Stimulated activated naive CD4-positive, alpha-beta T cell (primary cell): Measurements from ENCODE around the gene AOC1.

ENCODE experiments used
- DNase-seq, 6 experiments: peaks; one replicate each; lab custom pipeline; 2025; lab: John Stamatoyannopoulos, UW

The AOC1 gene

GRCh38 chr7:150857276-150858055, 5.1 kb downstream of the AOC1 start:
- DNase-seq: no peak

GRCh38 chr7:150858236-150859197, 6.2 kb downstream of the AOC1 start:
- DNase-seq: no peak

- no peak for DNase-seq
These were observed 8.1 kb downstream of the AOC1 start for GRCh38 chr7:150860291-150860977.

- DNase-seq: no peak
These were observed 8.6 kb downstream of the AOC1 start for GRCh38 chr7:150860978-150861295.

- no peak for DNase-seq
These were observed 10.0 kb downstream of the AOC1 start for GRCh38 chr7:150862356-150862755.

GRCh38 chr7:150863946-150864345, 11.6 kb downstream of the AOC1 start:
- DNase-seq: no peak

GRCh38 chr7:150866932-150867564, 14.7 kb downstream of the AOC1 start:
- DNase-seq: no peak

- no peak for DNase-seq
These were observed 15.3 kb downstream of the AOC1 start for GRCh38 chr7:150867605-150868004.

GRCh38 chr7:150869467-150869866, 17.1 kb downstream of the AOC1 start:
- DNase-seq: no peak

- DNase-seq: no peak
These were observed 19.3 kb downstream of the AOC1 start for GRCh38 chr7:150871601-150872000.

GRCh38 chr7:150874401-150875198, 22.3 kb downstream of the AOC1 start:
- no peak for DNase-seq

GRCh38 chr7:150875791-150876190, 23.5 kb downstream of the AOC1 start:
- DNase-seq: no peak

GRCh38 chr7:150876817-150877526, 24.7 kb downstream of the AOC1 start:
- peak; percentile 31 to 63 (median 41) for DNase-seq

- DNase-seq: no peak
These were observed 25.2 kb downstream of the AOC1 start for GRCh38 chr7:150877536-150877935.

- no peak for DNase-seq
These were observed 27.0 kb downstream of the AOC1 start for GRCh38 chr7:150879345-150879744.

- DNase-seq: no peak
These were observed 28.9 kb downstream of the AOC1 start for GRCh38 chr7:150881189-150881588.

GRCh38 chr7:150890853-150891584, 38.7 kb downstream of the AOC1 start:
- no peak for DNase-seq

GRCh38 chr7:150891740-150892139, 39.4 kb downstream of the AOC1 start:
- no peak for DNase-seq

GRCh38 chr7:150895809-150896208, 43.5 kb downstream of the AOC1 start:
- no peak for DNase-seq
